Panc1 (cell line): ENCODE results near the gene MAB21L2.

Experiments
- POLR2AphosphoS5 ChIP-seq: IDR thresholded peaks from 2 replicates; pipeline ENCODE4 v1.6.1; 2012; ENCODE audit warnings: mild to moderate bottlenecking, low read depth, low read length, moderate library complexity
- TF ChIP-seq, protein P1 (sequence below): fragments of 450-650 bp; IDR thresholded peaks from 2 replicates; pipeline ENCODE4 v1.5.1; 2017; ENCODE audit warnings: mild to moderate bottlenecking

- TF ChIP-seq, protein P1, sequence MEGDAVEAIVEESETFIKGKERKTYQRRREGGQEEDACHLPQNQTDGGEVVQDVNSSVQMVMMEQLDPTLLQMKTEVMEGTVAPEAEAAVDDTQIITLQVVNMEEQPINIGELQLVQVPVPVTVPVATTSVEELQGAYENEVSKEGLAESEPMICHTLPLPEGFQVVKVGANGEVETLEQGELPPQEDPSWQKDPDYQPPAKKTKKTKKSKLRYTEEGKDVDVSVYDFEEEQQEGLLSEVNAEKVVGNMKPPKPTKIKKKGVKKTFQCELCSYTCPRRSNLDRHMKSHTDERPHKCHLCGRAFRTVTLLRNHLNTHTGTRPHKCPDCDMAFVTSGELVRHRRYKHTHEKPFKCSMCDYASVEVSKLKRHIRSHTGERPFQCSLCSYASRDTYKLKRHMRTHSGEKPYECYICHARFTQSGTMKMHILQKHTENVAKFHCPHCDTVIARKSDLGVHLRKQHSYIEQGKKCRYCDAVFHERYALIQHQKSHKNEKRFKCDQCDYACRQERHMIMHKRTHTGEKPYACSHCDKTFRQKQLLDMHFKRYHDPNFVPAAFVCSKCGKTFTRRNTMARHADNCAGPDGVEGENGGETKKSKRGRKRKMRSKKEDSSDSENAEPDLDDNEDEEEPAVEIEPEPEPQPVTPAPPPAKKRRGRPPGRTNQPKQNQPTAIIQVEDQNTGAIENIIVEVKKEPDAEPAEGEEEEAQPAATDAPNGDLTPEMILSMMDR: no peak
- TF ChIP-seq POLR2AphosphoS5: no peak
These were observed 10.0 kb downstream of the MAB21L2 start for GRCh38 chr4:150591904-150592303.
